WTC11 (cell line): ENCODE measurements around the gene FGF22. TPM values are rescaled to one million over a fixed set of nuclear protein-coding genes. Genes with fewer than 3 reads are reported as not detected.

Experiments used
- ATAC-seq: fragments of 200-7000 bp; cut with Tn5 transposase; 2 replicates; pipeline ENCODE4 v1.10.0; 2021; ENCODE audit warnings: mild to moderate bottlenecking, moderate library complexity
- CTCF ChIA-PET: fragments of 300-600 bp; sonication (Branson Sonifier 250); formaldehyde crosslinking; loops from one replicate; lab custom pipeline; 2021; ENCODE audit warnings: antibody characterized with exemption; lab: Charles Lee
- POLR2A ChIA-PET: fragments of 350-600 bp; sonication (Branson Sonifier 250); formaldehyde crosslinking; loops from one replicate; lab custom pipeline; 2021; ENCODE audit warnings: antibody characterized with exemption; lab: Charles Lee
- DNase-seq: peaks from one replicate; pipeline ENCODE4 v3.0.0; 2021; ENCODE audit warnings: low spot score
- H3K27ac Mint-ChIP-seq: 2 replicates; pipeline ENCODE4 v1.8.0; 2021; ENCODE audit warnings: mixed read lengths
- H3K27me3 Mint-ChIP-seq: 2 replicates; pipeline ENCODE4 v1.8.0; 2021; ENCODE audit warnings: low read depth, mild to moderate bottlenecking, moderate library complexity, mixed read lengths
- H3K36me3 Mint-ChIP-seq: 2 replicates; pipeline ENCODE4 v1.8.0; 2021; ENCODE audit warnings: mixed read lengths
- H3K4me1 Mint-ChIP-seq: 2 replicates; pipeline ENCODE4 v1.8.0; 2022; ENCODE audit warnings: mixed read lengths
- H3K4me3 Mint-ChIP-seq: 2 replicates; pipeline ENCODE4 v1.8.0; 2021; ENCODE audit warnings: mild to moderate bottlenecking, moderate library complexity, mixed read lengths
- H3K9me3 Mint-ChIP-seq: 2 replicates; pipeline ENCODE4 v1.8.0; 2021; ENCODE audit warnings: mixed read lengths
- E2F5 ChIP-seq: sonication (generic); formaldehyde crosslinking; IDR thresholded peaks from 2 replicates; pipeline ENCODE4 v1.8.1; 2022; ENCODE audit warnings: mild to moderate bottlenecking, moderate library complexity, missing genetic modification reagents
- ESRRA ChIP-seq: sonication (generic); formaldehyde crosslinking; IDR thresholded peaks from 2 replicates; pipeline ENCODE4 v1.8.1; 2022; ENCODE audit warnings: mild to moderate bottlenecking, missing genetic modification reagents, borderline replicate concordance
- ETV6 ChIP-seq: sonication (generic); formaldehyde crosslinking; IDR thresholded peaks from 2 replicates; pipeline ENCODE4 v1.8.1; 2022; ENCODE audit warnings: mild to moderate bottlenecking, missing genetic modification reagents
- HMGXB4 ChIP-seq: sonication (generic); formaldehyde crosslinking; IDR thresholded peaks from 2 replicates; pipeline ENCODE4 v1.8.1; 2023; ENCODE audit warnings: mild to moderate bottlenecking, moderate library complexity, missing genetic modification reagents
- IRF1 ChIP-seq: sonication (generic); formaldehyde crosslinking; IDR thresholded peaks from 2 replicates; pipeline ENCODE4 v1.8.0; 2023; ENCODE audit warnings: missing genetic modification reagents
- JAZF1 ChIP-seq: fragments of 250-450 bp; sonication (Bioruptor Pico); IDR thresholded peaks from 2 replicates; pipeline ENCODE4 v1.9.0; 2021; ENCODE audit warnings: moderate library complexity, mild to moderate bottlenecking, inconsistent platforms
- JUN ChIP-seq: sonication (generic); formaldehyde crosslinking; IDR thresholded peaks from 2 replicates; pipeline ENCODE4 v1.8.0; 2023; ENCODE audit warnings: mild to moderate bottlenecking, missing genetic modification reagents
- OVOL2 ChIP-seq: fragments of 250-450 bp; sonication (Bioruptor Pico); IDR thresholded peaks from 2 replicates; pipeline ENCODE4 v1.9.0; 2021; ENCODE audit warnings: mild to moderate bottlenecking, borderline replicate concordance
- PRDM15 ChIP-seq: sonication (generic); formaldehyde crosslinking; IDR thresholded peaks from 2 replicates; pipeline ENCODE4 v1.8.0; 2022; ENCODE audit warnings: missing genetic modification reagents
- PRRX2 ChIP-seq: fragments of 250-450 bp; sonication (Bioruptor Pico); IDR thresholded peaks from 2 replicates; pipeline ENCODE4 v1.8.0; 2021; ENCODE audit warnings: mild to moderate bottlenecking
- SMAD4 ChIP-seq: sonication (generic); formaldehyde crosslinking; IDR thresholded peaks from 2 replicates; pipeline ENCODE4 v1.8.0; 2022; ENCODE audit warnings: mild to moderate bottlenecking, missing genetic modification reagents
- USF1 ChIP-seq: sonication (generic); formaldehyde crosslinking; IDR thresholded peaks from 2 replicates; pipeline ENCODE4 v1.8.0; 2022; ENCODE audit warnings: mild to moderate bottlenecking, missing genetic modification reagents
- USF2 ChIP-seq: sonication (generic); formaldehyde crosslinking; IDR thresholded peaks from 2 replicates; pipeline ENCODE4 v1.8.1; 2023; ENCODE audit warnings: mild to moderate bottlenecking, missing genetic modification reagents, moderate library complexity
- ZNF219 ChIP-seq: sonication (generic); formaldehyde crosslinking; IDR thresholded peaks from 2 replicates; pipeline ENCODE4 v1.8.0; 2023; ENCODE audit warnings: missing genetic modification reagents, mild to moderate bottlenecking, borderline replicate concordance
- ZNF263 ChIP-seq: sonication (generic); formaldehyde crosslinking; IDR thresholded peaks from 2 replicates; pipeline ENCODE4 v1.8.1; 2022; ENCODE audit warnings: low read depth, mild to moderate bottlenecking, moderate library complexity, missing genetic modification reagents
- ZNF416 ChIP-seq: fragments of 250-450 bp; sonication (Bioruptor Pico); IDR thresholded peaks from 2 replicates; pipeline ENCODE4 v1.9.0; 2021; ENCODE audit warnings: mild to moderate bottlenecking, inconsistent platforms
- ZNF512 ChIP-seq: sonication (generic); formaldehyde crosslinking; IDR thresholded peaks from 2 replicates; pipeline ENCODE4 v1.8.1; 2022; ENCODE audit warnings: missing genetic modification reagents, borderline replicate concordance
- ZNF532 ChIP-seq: fragments of 250-450 bp; sonication (Bioruptor Pico); IDR thresholded peaks from 2 replicates; pipeline ENCODE4 v1.9.0; 2021; ENCODE audit warnings: mild to moderate bottlenecking, borderline replicate concordance
- ZSCAN18 ChIP-seq: fragments of 250-450 bp; sonication (Bioruptor Pico); IDR thresholded peaks from 2 replicates; pipeline ENCODE4 v2.1.2; 2022; ENCODE audit warnings: mild to moderate bottlenecking, moderate library complexity
- total RNA-seq: library from RNA; stranded (reverse); gene quantifications from 3 replicates; pipeline ENCODE4 v1.2.3, GENCODE V29; 2021

The FGF22 gene
- total RNA-seq, 1 experiment from 2014 or later: 1.6 TPM

- no peak for TF ChIP-seq PRDM15 (CRISPR knock-in tag)
- TF ChIP-seq IRF1 (CRISPR knock-in tag): no peak
- TF ChIP-seq JUN (CRISPR knock-in tag): no peak
- TF ChIP-seq SMAD4: no peak
- no peak for TF ChIP-seq JAZF1 (CRISPR knock-in tag)
- TF ChIP-seq USF2 (CRISPR knock-in tag): peak; percentile 47
- TF ChIP-seq ZSCAN18 (CRISPR knock-in tag): no peak
- no peak for TF ChIP-seq ZNF416 (CRISPR knock-in tag)
- 0 out of 2 replicates have a peak, but pooled peaks have one; percentile 13 for TF ChIP-seq ESRRA
- no peak for TF ChIP-seq ZNF219 (CRISPR knock-in tag)
- no peak for TF ChIP-seq PRRX2 (CRISPR knock-in tag)
- TF ChIP-seq OVOL2 (CRISPR knock-in tag): no peak
- peak; percentile 47; the same call in 1 of the 2 replicates for TF ChIP-seq E2F5
- TF ChIP-seq ZNF263 (CRISPR knock-in tag): no peak
- TF ChIP-seq USF1: no peak
These were observed 23.4 kb downstream of the FGF22 start, which contains the start of gene RNF126 (continued) for GRCh38 chr19:662962-663681.

- H3K27ac Mint-ChIP-seq: peak overlapping the region; percentile 37; the same call in 1 of the 2 replicates
- peak overlapping the region; percentile 69 for H3K4me3 Mint-ChIP-seq
- no peak for DNase-seq
- ATAC-seq: no peak
- H3K27me3 Mint-ChIP-seq: peaks cover 23% of the 10 kb centered on the region
- H3K36me3 Mint-ChIP-seq: no peaks in the 10 kb centered on the region
- peaks cover 2% of the 10 kb centered on the region for H3K9me3 Mint-ChIP-seq
- POLR2A ChIA-PET: interaction anchor here (1.3 kb wide), 1 partner anchor 80 kb away, joined by 3 read pairs; no protein-coding TSS in a partner anchor
- peaks cover 20% of the 10 kb centered on the region for H3K4me1 Mint-ChIP-seq
- CTCF ChIA-PET: interaction anchor here (0.8 to 1.8 kb wide), 10 partner anchors 14 to 79 kb away, joined by 3 to 26 read pairs (median 5); no protein-coding TSS in a partner anchor
- TF ChIP-seq ETV6 (CRISPR knock-in tag) (no peak), ZNF532 (no peak), ZNF512 (CRISPR knock-in tag) (no peak), HMGXB4 (CRISPR knock-in tag) (no peak)
These were observed 24.0 kb downstream of the FGF22 start for GRCh38 chr19:663682-664117.
